H9 (cell line): ENCODE measurements around the gene PHF11. TPM values are rescaled to one million over a fixed set of nuclear protein-coding genes. Genes with fewer than 3 reads are reported as not detected.
"Not testable (repeated sequence)": the region's sequence is repeated elsewhere in the genome, so short reads cannot be mapped to it uniquely, and the experiment has no call there.

ENCODE experiments used
- DNase-seq: peaks from one replicate; pipeline ENCODE4 v3.0.0-alpha.2; 2017
- H2AFZ ChIP-seq: one replicate; pipeline ENCODE4 v1.6.1; 2013; ENCODE audit warnings: mild to moderate bottlenecking, low read length, control low read depth, moderate library complexity
- H2AK5ac ChIP-seq: 2 replicates; pipeline ENCODE4 v1.6.1; 2013; ENCODE audit warnings: low read length, control low read depth, mixed read lengths; ENCODE audit not compliant: insufficient read length
- H2BK120ac ChIP-seq: one replicate; pipeline ENCODE4 v1.6.1; 2013; ENCODE audit warnings: low read depth, mild to moderate bottlenecking, low read length, control low read depth, inconsistent platforms; ENCODE audit not compliant: poor library complexity, severe bottlenecking
- H2BK12ac ChIP-seq: 2 replicates; pipeline ENCODE4 v1.6.1; 2013; ENCODE audit warnings: low read length, control low read depth, mixed read lengths, low read depth; ENCODE audit not compliant: insufficient read length
- H2BK15ac ChIP-seq: 2 replicates; pipeline ENCODE4 v1.6.1; 2013; ENCODE audit warnings: low read depth, low read length, control low read depth
- H2BK20ac ChIP-seq: one replicate; pipeline ENCODE4 v1.6.1; 2013; ENCODE audit warnings: low read depth, mild to moderate bottlenecking, low read length, control low read depth, inconsistent platforms; ENCODE audit not compliant: poor library complexity, severe bottlenecking
- H2BK5ac ChIP-seq: 2 replicates; pipeline ENCODE4 v1.6.1; 2013; ENCODE audit warnings: low read length, control low read depth, mixed read lengths; ENCODE audit not compliant: insufficient read length
- H3K14ac ChIP-seq: 2 replicates; pipeline ENCODE4 v1.6.1; 2013; ENCODE audit warnings: low read length, control low read depth; ENCODE audit not compliant: insufficient read depth
- H3K18ac ChIP-seq: 2 replicates; pipeline ENCODE4 v1.6.1; 2013; ENCODE audit warnings: low read depth, mild to moderate bottlenecking, mixed read lengths, low read length, control low read depth; ENCODE audit not compliant: insufficient read length
- H3K23ac ChIP-seq: 2 replicates; pipeline ENCODE4 v1.6.1; 2013; ENCODE audit warnings: low read length, control low read depth, mixed read lengths, low read depth; ENCODE audit not compliant: insufficient read length
- H3K23me2 ChIP-seq: 2 replicates; pipeline ENCODE4 v1.6.1; 2013; ENCODE audit warnings: low read depth, mild to moderate bottlenecking, mixed read lengths, low read length, control low read depth; ENCODE audit not compliant: insufficient read length, poor library complexity, severe bottlenecking
- H3K27ac ChIP-seq: 2 replicates; pipeline ENCODE4 v1.5.1; 2013; ENCODE audit warnings: low read length, control low read depth, mixed read lengths, low read depth; ENCODE audit not compliant: insufficient read length
- H3K27me3 ChIP-seq: 2 replicates; pipeline ENCODE4 v1.6.1; 2013; ENCODE audit warnings: low read length, control low read depth, inconsistent platforms; ENCODE audit not compliant: insufficient read depth
- H3K4ac ChIP-seq: 2 replicates; pipeline ENCODE4 v1.6.1; 2013; ENCODE audit warnings: low read depth, mild to moderate bottlenecking, control low read depth, inconsistent platforms, low read length, moderate library complexity
- H3K4me1 ChIP-seq: 2 replicates; pipeline ENCODE4 v1.6.1; 2013; ENCODE audit warnings: low read length, control low read depth, inconsistent platforms; ENCODE audit not compliant: insufficient read depth
- H3K4me2 ChIP-seq: 2 replicates; pipeline ENCODE4 v1.6.1; 2013; ENCODE audit warnings: low read length, control low read depth, mixed read lengths; ENCODE audit not compliant: insufficient read length, insufficient read depth
- H3K56ac ChIP-seq: 2 replicates; pipeline ENCODE4 v1.6.1; 2013; ENCODE audit warnings: low read depth, mild to moderate bottlenecking, mixed read lengths, low read length, control low read depth; ENCODE audit not compliant: insufficient read length
- H3K79me1 ChIP-seq: 2 replicates; pipeline ENCODE4 v1.6.1; 2013; ENCODE audit warnings: low read depth, mild to moderate bottlenecking, moderate library complexity, low read length, control low read depth, inconsistent platforms; ENCODE audit not compliant: insufficient read depth, poor library complexity, severe bottlenecking
- H3K79me2 ChIP-seq: 2 replicates; pipeline ENCODE4 v1.6.1; 2013; ENCODE audit warnings: low read length, control low read depth, inconsistent platforms; ENCODE audit not compliant: insufficient read depth
- H3K9ac ChIP-seq: 2 replicates; pipeline ENCODE4 v1.6.1; 2013; ENCODE audit warnings: low read length, control low read depth, mixed read lengths; ENCODE audit not compliant: insufficient read length; ENCODE audit errors: extremely low read depth
- H3K9me3 ChIP-seq: one replicate; pipeline ENCODE4 v1.6.1; 2013; ENCODE audit warnings: low read depth, low read length, inconsistent platforms; ENCODE audit not compliant: control insufficient read depth
- H3T11ph ChIP-seq: one replicate; pipeline ENCODE4 v1.6.1; 2013; ENCODE audit warnings: mild to moderate bottlenecking, low read length, control low read depth, inconsistent platforms
- H4K20me1 ChIP-seq: one replicate; pipeline ENCODE4 v1.6.1; 2013; ENCODE audit not compliant: control insufficient read depth, insufficient read length, insufficient read depth
- H4K5ac ChIP-seq: 2 replicates; pipeline ENCODE4 v1.6.1; 2013; ENCODE audit warnings: low read depth, mild to moderate bottlenecking, mixed read lengths, low read length, control low read depth; ENCODE audit not compliant: insufficient read length
- H4K8ac ChIP-seq: replicated peaks from 2 replicates; pipeline ENCODE4 v1.6.1; 2013; ENCODE audit warnings: low read length, control low read depth, mixed read lengths, low read depth; ENCODE audit not compliant: insufficient read length
- H4K91ac ChIP-seq: 2 replicates; pipeline ENCODE4 v1.6.1; 2013; ENCODE audit warnings: low read depth, mild to moderate bottlenecking, moderate library complexity, mixed read lengths, low read length, control low read depth; ENCODE audit not compliant: insufficient read length
- H3K27ac Mint-ChIP-seq, 3 experiments: 2 replicates in 2 of 3; 3 replicates in 1 of 3; pipeline ENCODE4 v1.8.0; 2020 to 2021; ENCODE audit warnings: mixed read lengths in 3 of 3, mild to moderate bottlenecking in 1 of 3, moderate library complexity in 1 of 3
- H3K27me3 Mint-ChIP-seq: 2 replicates; pipeline ENCODE4 v1.8.0; 2021; ENCODE audit warnings: low read depth, mild to moderate bottlenecking, moderate library complexity, mixed read lengths
- H3K36me3 Mint-ChIP-seq, 3 experiments: 2 replicates in 2 of 3; 3 replicates in 1 of 3; pipeline ENCODE4 v1.8.0; 2020 to 2021; ENCODE audit warnings: low read depth in 3 of 3, mixed read lengths in 3 of 3; ENCODE audit not compliant: insufficient read depth in 1 of 3
- H3K4me1 Mint-ChIP-seq, 2 experiments: 2 replicates each; pipeline ENCODE4 v1.8.0; 2020; ENCODE audit warnings: mixed read lengths in 2 of 2
- H3K4me3 Mint-ChIP-seq, 2 experiments: 2 replicates in 1 of 2; 3 replicates in 1 of 2; pipeline ENCODE4 v1.8.0; 2020 to 2021; ENCODE audit warnings: mild to moderate bottlenecking in 2 of 2, mixed read lengths in 2 of 2, moderate library complexity in 1 of 2
- H3K9me3 Mint-ChIP-seq, 2 experiments: 2 replicates in 1 of 2; 3 replicates in 1 of 2; pipeline ENCODE4 v1.8.0; 2020; ENCODE audit warnings: mild to moderate bottlenecking in 2 of 2, mixed read lengths in 2 of 2, moderate library complexity in 1 of 2
- CTCF ChIP-seq: fragments of 200-600 bp; sonication (generic); conservative IDR thresholded peaks from 3 replicates; pipeline ENCODE4 v1.8.0; 2021; ENCODE audit warnings: antibody characterized with exemption, mild to moderate bottlenecking
- WGBS: extraction: QIAGEN DNeasy Blood & Tissue Kit; methylation state at CpG from one replicate; pipeline ENCODE4 v1.1.7; 2013; ENCODE audit warnings: missing lambda C conversion rate, low lambda C conversion rate, mixed read lengths; ENCODE audit not compliant: insufficient read length; ENCODE audit errors: extremely low coverage; 5-methylcytosine and 5-hydroxymethylcytosine counted together
- total RNA-seq: library from RNA; stranded (reverse); gene quantifications from 2 replicates; pipeline ENCODE4 v1.2.1, GENCODE V29; 2021

Gene PHF11
- total RNA-seq, 1 experiment from 2014 or later: 13.5 TPM

GRCh38 chr13:49563516-49563915, 67.8 kb downstream of the PHF11 start:
- Histone ChIP-seq H2BK20ac (no peak overlapping the region), H3K4me1 (no peaks in the 10 kb centered on the region), H3K4ac (no peak overlapping the region), H2AFZ (no peak overlapping the region), H3K27ac (no peak overlapping the region), H3K23me2 (no peaks in the 10 kb centered on the region), H3K79me1 (no peaks in the 10 kb centered on the region), H3K79me2 (no peaks in the 10 kb centered on the region), H4K91ac (no peak overlapping the region), H2BK15ac (no peak overlapping the region), H3T11ph (no peak overlapping the region), H3K27me3 (no peaks in the 10 kb centered on the region), H3K14ac (no peak overlapping the region), H3K9me3 (no peaks in the 10 kb centered on the region), H4K5ac (no peak overlapping the region), H3K4me2 (no peak overlapping the region), H3K18ac (no peak overlapping the region), H4K8ac (no peak overlapping the region), H4K20me1 (no peaks in the 10 kb centered on the region), H2AK5ac (no peak overlapping the region), H3K23ac (no peak overlapping the region), H2BK120ac (no peak overlapping the region), H3K56ac (no peak overlapping the region), H3K9ac (no peak overlapping the region), H2BK12ac (no peak overlapping the region), H2BK5ac (no peak overlapping the region)
- Mint-ChIP-seq H3K27me3 (no peaks in the 10 kb centered on the region), H3K4me1 (peaks cover 0 to 3% of the 10 kb centered on the region in 2 experiments; a peak in 1 of 4 replicates), H3K9me3 (peaks cover 0 to 8% of the 10 kb centered on the region in 2 experiments; a peak in 2 of 5 replicates), H3K4me3 (no peak overlapping the region), H3K27ac (no peak overlapping the region), H3K36me3 (peaks cover 37 to 64% (median 61%) of the 10 kb centered on the region in 3 experiments)
- no CpG with 5 or more reads among the region's 5 CpGs for WGBS
- DNase-seq: no peak
- no peak for TF ChIP-seq CTCF

- not testable (repeated sequence) for H3K4ac ChIP-seq, H3K23ac ChIP-seq, H3K9me3 Mint-ChIP-seq, H3K9ac ChIP-seq, H3K4me1 Mint-ChIP-seq, H3K4me3 Mint-ChIP-seq, H3K14ac ChIP-seq, H3K27me3 ChIP-seq, H3K27me3 Mint-ChIP-seq, DNase-seq, H3K18ac ChIP-seq, H2BK5ac ChIP-seq, H3K27ac Mint-ChIP-seq, H3K27ac ChIP-seq, H4K5ac ChIP-seq, H3K4me1 ChIP-seq, H3K56ac ChIP-seq, H4K20me1 ChIP-seq, H4K8ac ChIP-seq, H2BK12ac ChIP-seq, H3K23me2 ChIP-seq, H3K4me2 ChIP-seq, H2BK20ac ChIP-seq, H4K91ac ChIP-seq, H2BK15ac ChIP-seq, H3K79me2 ChIP-seq, H2BK120ac ChIP-seq, H3K9me3 ChIP-seq, H3T11ph ChIP-seq, H2AFZ ChIP-seq, H2AK5ac ChIP-seq, H3K79me1 ChIP-seq
- WGBS: no CpG with 5 or more reads among the region's 25 CpGs
- peaks cover 24 to 48% (median 44%) of the 10 kb centered on the region in 3 experiments for H3K36me3 Mint-ChIP-seq
Observed at GRCh38 chr13:49565461-49565860, 69.7 kb downstream of the PHF11 start.
